ENCODE data around the gene ATP6V1A. TPM values are rescaled to one million over a fixed set of nuclear protein-coding genes. Genes with fewer than 3 reads are reported as not detected.

Gene ATP6V1A
- total and polyA plus RNA-seq, 2 experiments from 2014 or later = 62.3 to 87.2 TPM

GRCh38 chr3:113825090-113825489 is 78.3 kb downstream of the ATP6V1A start:
- Histone ChIP-seq H3K79me2 (no peaks in the 10 kb centered on the region), H3K9me3 (ENCODE audit: low read depth) (no peaks in the 10 kb centered on the region), H2AFZ (no peak overlapping the region), H3K36me3 (replicated peaks; ENCODE audit: insufficient read depth, low read depth) (no peaks in the 10 kb centered on the region), H3K4me2 (peak overlapping the region; percentile 35), H3K27me3 (no peaks in the 10 kb centered on the region), H3K27ac (no peak overlapping the region), H3K4me1 (ENCODE audit: insufficient read depth) (no peaks in the 10 kb centered on the region), H3K9me2 (replicated peaks; ENCODE audit: insufficient read depth) (no peaks in the 10 kb centered on the region), H4K20me1 (ENCODE audit: insufficient read depth, poor library complexity, severe bottlenecking) (no peaks in the 10 kb centered on the region), H3K4me3 (no peak overlapping the region)
- WGBS (ENCODE audit: low lambda C conversion rate, missing lambda C conversion rate) = 79% methylated on average over 2 of the region's 2 CpGs
- peak; percentile 16 for DNase-seq (ENCODE audit: low spot score)
- TF ChIP-seq EZH2 (IDR thresholded peaks at IDR 0.05; ENCODE audit: borderline replicate concordance) = no peak
- TF ChIP-seq EZH2phosphoT487 (IDR thresholded peaks at IDR 0.05; ENCODE audit: low read depth, severe bottlenecking, unreplicated experiment) = no peak
- TF ChIP-seq CTCF (IDR thresholded peaks at IDR 0.05; ENCODE audit: poor library complexity) = no peak

DNA sequence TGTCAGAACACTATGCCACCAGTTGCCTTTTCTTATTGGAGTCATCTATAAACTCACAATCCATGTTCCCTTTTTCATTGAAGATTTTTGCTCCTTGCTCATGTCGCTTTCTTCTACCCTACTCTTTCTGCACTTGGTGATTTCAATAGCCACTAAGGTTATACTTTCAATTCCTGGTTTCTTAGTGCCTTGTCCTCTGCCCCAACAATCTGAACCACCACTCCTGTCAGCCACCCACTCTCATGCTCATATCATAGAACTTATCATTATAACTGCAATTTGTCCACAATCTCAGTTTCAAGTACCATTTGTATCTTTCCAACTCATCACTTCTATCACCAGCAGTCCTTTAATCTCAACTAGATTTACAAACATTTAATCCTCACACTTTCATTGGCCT is 81.8 kb downstream of the ATP6V1A start:
- no peak for DNase-seq (ENCODE audit: low spot score)
- Histone ChIP-seq H3K27me3 (no peaks in the 10 kb centered on the region), H2AFZ (no peak overlapping the region), H3K27ac (no peak overlapping the region), H3K4me1 (ENCODE audit: insufficient read depth) (no peaks in the 10 kb centered on the region), H3K4me2 (no peak overlapping the region), H3K79me2 (no peaks in the 10 kb centered on the region), H3K9me2 (replicated peaks; ENCODE audit: insufficient read depth) (no peaks in the 10 kb centered on the region), H4K20me1 (ENCODE audit: insufficient read depth, poor library complexity, severe bottlenecking) (no peaks in the 10 kb centered on the region), H3K36me3 (replicated peaks; ENCODE audit: insufficient read depth, low read depth) (no peaks in the 10 kb centered on the region), H3K9me3 (ENCODE audit: low read depth) (no peaks in the 10 kb centered on the region), H3K4me3 (no peak overlapping the region)
- TF ChIP-seq EZH2 (IDR thresholded peaks at IDR 0.05; ENCODE audit: borderline replicate concordance) = no peak
- TF ChIP-seq CTCF (IDR thresholded peaks at IDR 0.05; ENCODE audit: poor library complexity) = no peak
- no peak for TF ChIP-seq EZH2phosphoT487 (IDR thresholded peaks at IDR 0.05; ENCODE audit: low read depth, severe bottlenecking, unreplicated experiment)
- 95% methylated on average over 1 of the region's 1 CpG for WGBS (ENCODE audit: low lambda C conversion rate, missing lambda C conversion rate)

- Histone ChIP-seq H3K9me2 (replicated peaks; ENCODE audit: insufficient read depth) (no peaks in the 10 kb centered on the region), H2AFZ (no peak overlapping the region), H3K36me3 (replicated peaks; ENCODE audit: insufficient read depth, low read depth) (no peaks in the 10 kb centered on the region), H4K20me1 (ENCODE audit: insufficient read depth, poor library complexity, severe bottlenecking) (no peaks in the 10 kb centered on the region), H3K9me3 (ENCODE audit: low read depth) (no peaks in the 10 kb centered on the region), H3K4me3 (no peak overlapping the region), H3K27me3 (no peaks in the 10 kb centered on the region), H3K79me2 (no peaks in the 10 kb centered on the region), H3K27ac (no peak overlapping the region), H3K4me1 (ENCODE audit: insufficient read depth) (no peaks in the 10 kb centered on the region), H3K4me2 (no peak overlapping the region)
- no peak for TF ChIP-seq EZH2phosphoT487 (IDR thresholded peaks at IDR 0.05; ENCODE audit: low read depth, severe bottlenecking, unreplicated experiment)
- TF ChIP-seq CTCF (IDR thresholded peaks at IDR 0.05; ENCODE audit: poor library complexity) = no peak
- no peak for TF ChIP-seq EZH2 (IDR thresholded peaks at IDR 0.05; ENCODE audit: borderline replicate concordance)
- 81% methylated on average over 10 of the region's 10 CpGs for WGBS (ENCODE audit: low lambda C conversion rate, missing lambda C conversion rate)
- DNase-seq (ENCODE audit: low spot score) = no peak
Measured at GRCh38 chr3:113829576-113830354, 82.9 kb downstream of the ATP6V1A start.
